Activated CD8-positive, alpha-beta T cell treated with anti-CD3 and anti-CD28 coated beads for 36 hours (primary cell): Measurements from ENCODE around the gene VWA3B. TPM values are rescaled to one million over a fixed set of nuclear protein-coding genes. Genes with fewer than 3 reads are reported as not detected.

ENCODE experiments used
- ATAC-seq: fragments of 200-7000 bp; cut with Tn5 transposase; one replicate; pipeline ENCODE4 v1.10.0; 2021; ENCODE audit warnings: mild to moderate bottlenecking, moderate library complexity
- CTCF ChIA-PET: fragments of 350-600 bp; sonication (Branson Sonifier 250); formaldehyde crosslinking; loops from one replicate; lab custom pipeline; 2021; ENCODE audit warnings: antibody characterized with exemption; lab: Charles Lee
- POLR2A ChIA-PET: fragments of 350-600 bp; sonication (Branson Sonifier 250); formaldehyde crosslinking; loops from one replicate; lab custom pipeline; 2021; ENCODE audit warnings: antibody characterized with exemption; lab: Charles Lee
- DNase-seq: peaks from one replicate; pipeline ENCODE4 v3.0.0-alpha.2; 2020
- H3K27ac Mint-ChIP-seq: one replicate; pipeline ENCODE4 v1.8.0; 2021; ENCODE audit warnings: mild to moderate bottlenecking, mixed read lengths
- H3K27me3 Mint-ChIP-seq: one replicate; pipeline ENCODE4 v1.8.0; 2021; ENCODE audit warnings: mixed read lengths
- H3K36me3 Mint-ChIP-seq: one replicate; pipeline ENCODE4 v1.8.0; 2021; ENCODE audit warnings: low read depth, mixed read lengths
- H3K4me1 Mint-ChIP-seq: one replicate; pipeline ENCODE4 v1.8.0; 2021; ENCODE audit warnings: low read depth, mixed read lengths
- H3K4me3 Mint-ChIP-seq: one replicate; pipeline ENCODE4 v1.8.0; 2021; ENCODE audit warnings: mild to moderate bottlenecking, moderate library complexity, mixed read lengths
- H3K9me3 Mint-ChIP-seq: one replicate; pipeline ENCODE4 v1.8.0; 2021; ENCODE audit warnings: mixed read lengths
- CTCF ChIP-seq: fragments of 200-600 bp; IDR thresholded peaks from one replicate; pipeline ENCODE4 v1.8.0; 2022; ENCODE audit warnings: antibody characterized with exemption, mild to moderate bottlenecking
- intact Hi-C: fragments of 100-400 bp; cut with micrococcal nuclease; formaldehyde crosslinking; loops from one replicate; pipeline ENCODE4 v1.10.0; 2022
- total RNA-seq, 2 experiments: library from RNA; stranded (reverse); gene quantifications; one replicate each; pipeline ENCODE4 v1.2.3, GENCODE V29; 2021

The VWA3B gene
- total RNA-seq, 2 experiments from 2014 or later: not detected

GRCh38 chr2:98157557-98157956, 70.6 kb downstream of the VWA3B start:
- DNase-seq: no peak
- no peaks in the 10 kb centered on the region for H3K9me3 Mint-ChIP-seq
- no peak overlapping the region for H3K4me3 Mint-ChIP-seq
- H3K27me3 Mint-ChIP-seq: no peaks in the 10 kb centered on the region
- no peak overlapping the region for H3K27ac Mint-ChIP-seq
- ATAC-seq: no peak
- no peak for TF ChIP-seq CTCF
- ChIA-PET POLR2A (no interaction called here), CTCF (no interaction called here)
- no peaks in the 10 kb centered on the region for H3K36me3 Mint-ChIP-seq
- no peaks in the 10 kb centered on the region for H3K4me1 Mint-ChIP-seq
- intact Hi-C loops: no loop called here

GRCh38 chr2:98158305-98158704, 71.3 kb downstream of the VWA3B start:
- CTCF ChIA-PET: no interaction called here
- H3K4me3 Mint-ChIP-seq: no peak overlapping the region
- H3K9me3 Mint-ChIP-seq: no peaks in the 10 kb centered on the region
- no peaks in the 10 kb centered on the region for H3K27me3 Mint-ChIP-seq
- intact Hi-C loops: no loop called here
- no peaks in the 10 kb centered on the region for H3K4me1 Mint-ChIP-seq
- no peak for TF ChIP-seq CTCF
- H3K27ac Mint-ChIP-seq: no peak overlapping the region
- ATAC-seq (no peak), DNase-seq (no peak)
- H3K36me3 Mint-ChIP-seq: no peaks in the 10 kb centered on the region
- POLR2A ChIA-PET: no interaction called here

- ATAC-seq (no peak), DNase-seq (no peak)
- Mint-ChIP-seq H3K27ac (no peak overlapping the region), H3K4me1 (no peaks in the 10 kb centered on the region), H3K4me3 (no peak overlapping the region), H3K27me3 (no peaks in the 10 kb centered on the region), H3K9me3 (no peaks in the 10 kb centered on the region), H3K36me3 (no peaks in the 10 kb centered on the region)
- no peak for TF ChIP-seq CTCF
- ChIA-PET CTCF (no interaction called here), POLR2A (no interaction called here)
- intact Hi-C loops: no loop called here
Observed at GRCh38 chr2:98160554-98160953, 73.6 kb downstream of the VWA3B start.

- Mint-ChIP-seq H3K27ac (no peak overlapping the region), H3K9me3 (no peaks in the 10 kb centered on the region), H3K4me1 (no peaks in the 10 kb centered on the region), H3K36me3 (no peaks in the 10 kb centered on the region), H3K4me3 (no peak overlapping the region), H3K27me3 (no peaks in the 10 kb centered on the region)
- POLR2A ChIA-PET: no interaction called here
- ATAC-seq: no peak
- CTCF ChIA-PET: no interaction called here
- TF ChIP-seq CTCF: no peak
- DNase-seq: no peak
- intact Hi-C loops: no loop called here
Observed at GRCh38 chr2:98161186-98161585, 74.2 kb downstream of the VWA3B start.

GRCh38 chr2:98164256-98164655, 77.3 kb downstream of the VWA3B start:
- ATAC-seq: no peak
- no peak for DNase-seq
- H3K27ac Mint-ChIP-seq: no peak overlapping the region
- no peak overlapping the region for H3K4me3 Mint-ChIP-seq
- no peaks in the 10 kb centered on the region for H3K4me1 Mint-ChIP-seq
- TF ChIP-seq CTCF: no peak
- CTCF ChIA-PET: no interaction called here
- intact Hi-C loops: no loop called here
- H3K36me3 Mint-ChIP-seq: no peaks in the 10 kb centered on the region
- peaks cover 3% of the 10 kb centered on the region for H3K27me3 Mint-ChIP-seq
- H3K9me3 Mint-ChIP-seq: no peaks in the 10 kb centered on the region
- POLR2A ChIA-PET: no interaction called here
